ENCODE data around the gene PGLYRP2.

DNA sequence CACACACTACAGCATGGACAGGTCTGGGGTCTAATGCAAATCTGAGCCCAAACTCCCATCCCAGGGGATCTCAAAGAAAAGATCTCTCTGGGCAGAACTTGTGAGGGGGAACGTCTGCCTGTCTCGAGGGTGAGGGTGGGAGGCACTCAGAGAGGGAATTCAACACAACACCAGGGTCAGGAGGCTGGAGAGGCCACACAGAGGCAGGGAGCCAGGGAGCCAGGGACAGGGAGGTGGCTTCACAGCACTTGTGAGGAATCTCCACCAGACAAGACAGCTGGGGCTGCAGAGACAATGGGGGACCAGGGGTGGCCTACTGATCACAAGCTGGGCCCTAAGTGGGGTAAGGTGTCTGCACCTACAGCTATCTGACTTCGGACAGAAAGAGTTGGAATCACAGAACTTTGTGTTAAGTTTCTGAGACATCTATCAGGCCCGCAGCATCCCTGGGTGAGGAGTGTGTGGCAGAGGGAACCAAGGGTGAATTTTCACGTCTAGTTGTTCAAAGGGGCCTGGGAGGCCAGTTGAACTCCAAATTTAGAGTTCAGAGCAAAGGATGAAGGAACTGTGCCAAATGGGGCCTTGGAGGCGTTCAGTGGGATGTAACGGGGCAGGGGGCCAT lies 47.8 kb downstream of the PGLYRP2 start:
- TF ChIP-seq, protein P1, sequence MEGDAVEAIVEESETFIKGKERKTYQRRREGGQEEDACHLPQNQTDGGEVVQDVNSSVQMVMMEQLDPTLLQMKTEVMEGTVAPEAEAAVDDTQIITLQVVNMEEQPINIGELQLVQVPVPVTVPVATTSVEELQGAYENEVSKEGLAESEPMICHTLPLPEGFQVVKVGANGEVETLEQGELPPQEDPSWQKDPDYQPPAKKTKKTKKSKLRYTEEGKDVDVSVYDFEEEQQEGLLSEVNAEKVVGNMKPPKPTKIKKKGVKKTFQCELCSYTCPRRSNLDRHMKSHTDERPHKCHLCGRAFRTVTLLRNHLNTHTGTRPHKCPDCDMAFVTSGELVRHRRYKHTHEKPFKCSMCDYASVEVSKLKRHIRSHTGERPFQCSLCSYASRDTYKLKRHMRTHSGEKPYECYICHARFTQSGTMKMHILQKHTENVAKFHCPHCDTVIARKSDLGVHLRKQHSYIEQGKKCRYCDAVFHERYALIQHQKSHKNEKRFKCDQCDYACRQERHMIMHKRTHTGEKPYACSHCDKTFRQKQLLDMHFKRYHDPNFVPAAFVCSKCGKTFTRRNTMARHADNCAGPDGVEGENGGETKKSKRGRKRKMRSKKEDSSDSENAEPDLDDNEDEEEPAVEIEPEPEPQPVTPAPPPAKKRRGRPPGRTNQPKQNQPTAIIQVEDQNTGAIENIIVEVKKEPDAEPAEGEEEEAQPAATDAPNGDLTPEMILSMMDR (IDR thresholded peaks at IDR 0.05) = no peak
- TF ChIP-seq POLR2A (IDR thresholded peaks at IDR 0.05) = no peak

All from lower leg skin (tissue), 3 donors.